NT2/D1 (cell line): ENCODE measurements around the gene P2RX6.

ENCODE experiments used
- DNase-seq: peaks from one replicate; pipeline ENCODE4 v3.0.0-alpha.2; 2011; ENCODE audit warnings: low read depth, low spot score
- H3K27me3 ChIP-seq: 2 replicates; pipeline ENCODE4 v1.6.0; 2011; ENCODE audit warnings: mild to moderate bottlenecking; ENCODE audit not compliant: insufficient read length, insufficient read depth
- H3K36me3 ChIP-seq: 2 replicates; pipeline ENCODE4 v1.6.1; 2011; ENCODE audit warnings: mild to moderate bottlenecking, low read length, mixed read lengths; ENCODE audit not compliant: insufficient read depth, insufficient read length
- H3K4me1 ChIP-seq: 2 replicates; pipeline ENCODE4 v1.5.1; 2011; ENCODE audit not compliant: insufficient read depth, insufficient read length
- H3K4me3 ChIP-seq: 2 replicates; pipeline ENCODE4 v1.5.1; 2011; ENCODE audit warnings: low read depth; ENCODE audit not compliant: insufficient read length
- H3K9ac ChIP-seq: 2 replicates; pipeline ENCODE4 v1.6.0; 2011; ENCODE audit warnings: low read depth; ENCODE audit not compliant: insufficient read length
- H3K9me3 ChIP-seq: 2 replicates; pipeline ENCODE4 v1.5.1; 2011; ENCODE audit warnings: mild to moderate bottlenecking, low read length; ENCODE audit not compliant: insufficient read depth
- SUZ12 ChIP-seq: IDR thresholded peaks from 2 replicates; pipeline ENCODE4 v1.6.1; 2011; ENCODE audit not compliant: insufficient read length, insufficient read depth; ENCODE audit errors: extremely low read depth
- YY1 ChIP-seq: IDR thresholded peaks from 2 replicates; pipeline ENCODE4 v1.6.1; 2011; ENCODE audit not compliant: insufficient read length, insufficient read depth
- ZNF274 ChIP-seq: IDR thresholded peaks from 2 replicates; pipeline ENCODE4 v1.6.1; 2011; ENCODE audit warnings: mild to moderate bottlenecking, low read depth, low read length

The P2RX6 gene

GRCh38 chr22:21022955-21023614, 8.1 kb downstream of the P2RX6 start:
- no peak for TF ChIP-seq ZNF274
- no peak for TF ChIP-seq SUZ12
- TF ChIP-seq YY1: no peak
- no peak overlapping the region for H3K9ac ChIP-seq
- H3K4me1 ChIP-seq: peaks cover 8% of the 10 kb centered on the region
- H3K4me3 ChIP-seq: no peak overlapping the region
- H3K36me3 ChIP-seq: no peaks in the 10 kb centered on the region
- no peaks in the 10 kb centered on the region for H3K27me3 ChIP-seq
- H3K9me3 ChIP-seq: no peaks in the 10 kb centered on the region; the same call in 1 of the 2 replicates
- no peak for DNase-seq

GRCh38 chr22:21025266-21025665, 10.3 kb downstream of the P2RX6 start:
- H3K27me3 ChIP-seq: no peaks in the 10 kb centered on the region
- no peak overlapping the region for H3K4me3 ChIP-seq
- H3K9ac ChIP-seq: no peak overlapping the region
- no peak for DNase-seq
- TF ChIP-seq ZNF274: no peak
- TF ChIP-seq YY1: no peak
- no peak for TF ChIP-seq SUZ12
- H3K36me3 ChIP-seq: no peaks in the 10 kb centered on the region
- H3K4me1 ChIP-seq: peaks cover 16% of the 10 kb centered on the region
- H3K9me3 ChIP-seq: no peaks in the 10 kb centered on the region

GRCh38 chr22:21025763-21026755, 11.1 kb downstream of the P2RX6 start:
- H3K27me3 ChIP-seq: peaks cover 6% of the 10 kb centered on the region
- no peaks in the 10 kb centered on the region for H3K36me3 ChIP-seq
- DNase-seq: no peak
- no peaks in the 10 kb centered on the region for H3K9me3 ChIP-seq
- H3K4me3 ChIP-seq: no peak overlapping the region
- TF ChIP-seq ZNF274: no peak
- TF ChIP-seq YY1: no peak
- TF ChIP-seq SUZ12: no peak
- H3K9ac ChIP-seq: no peak overlapping the region
- H3K4me1 ChIP-seq: peaks cover 16% of the 10 kb centered on the region

GRCh38 chr22:21026783-21027692, 12.1 kb downstream of the P2RX6 start:
- Histone ChIP-seq H3K27me3 (peaks cover 15% of the 10 kb centered on the region), H3K36me3 (no peaks in the 10 kb centered on the region), H3K4me3 (no peak overlapping the region), H3K9ac (no peak overlapping the region), H3K4me1 (peaks cover 16% of the 10 kb centered on the region), H3K9me3 (no peaks in the 10 kb centered on the region)
- no peak for DNase-seq
- TF ChIP-seq ZNF274 (no peak), SUZ12 (no peak), YY1 (no peak)

- no peak overlapping the region for H3K4me3 ChIP-seq
- H3K9me3 ChIP-seq: no peaks in the 10 kb centered on the region
- no peak for TF ChIP-seq SUZ12
- TF ChIP-seq ZNF274: no peak
- TF ChIP-seq YY1: no peak
- peaks cover 20% of the 10 kb centered on the region for H3K4me1 ChIP-seq
- peaks cover 18% of the 10 kb centered on the region for H3K27me3 ChIP-seq
- H3K36me3 ChIP-seq: no peaks in the 10 kb centered on the region
- H3K9ac ChIP-seq: no peak overlapping the region
- DNase-seq: no peak
Measured at GRCh38 chr22:21028277-21029251, 13.6 kb downstream of the P2RX6 start.

- no peaks in the 10 kb centered on the region for H3K36me3 ChIP-seq
- peaks cover 20% of the 10 kb centered on the region for H3K4me1 ChIP-seq
- peaks cover 18% of the 10 kb centered on the region for H3K27me3 ChIP-seq
- DNase-seq: no peak
- H3K9ac ChIP-seq: no peak overlapping the region
- TF ChIP-seq YY1 (no peak), ZNF274 (no peak), SUZ12 (no peak)
- H3K4me3 ChIP-seq: no peak overlapping the region
- H3K9me3 ChIP-seq: no peaks in the 10 kb centered on the region
Measured at GRCh38 chr22:21029486-21030025, 14.6 kb downstream of the P2RX6 start.
